ENCODE data around the gene FAM163B. TPM values are rescaled to one million over a fixed set of nuclear protein-coding genes. Genes with fewer than 3 reads are reported as not detected.

Gene FAM163B
- total RNA-seq, 1 experiment from 2014 or later: not detected

- H3K9me3 Mint-ChIP-seq (ENCODE audit: unreplicated experiment): peaks cover 16% of the 10 kb centered on the region
- H3K27me3 Mint-ChIP-seq (ENCODE audit: insufficient read depth, unreplicated experiment): peaks cover 23% of the 10 kb centered on the region
- ChIA-PET CTCF (no interaction called here), POLR2A (no interaction called here)
- BruUV-seq (replicated peaks): no TSS peak
- H3K27me3 ChIP-seq (replicated peaks; ENCODE audit: control insufficient read depth, insufficient read depth, low read length): no peaks in the 10 kb centered on the region; the same call in 1 of the 2 replicates
- no peaks in the 10 kb centered on the region for H3K4me1 Mint-ChIP-seq (ENCODE audit: low read depth, unreplicated experiment)
- no peaks in the 10 kb centered on the region for H3K36me3 Mint-ChIP-seq (ENCODE audit: insufficient read depth, unreplicated experiment)
- no peak overlapping the region for H3K4me3 Mint-ChIP-seq (ENCODE audit: unreplicated experiment)
- H3K36me3 ChIP-seq (ENCODE audit: control insufficient read depth, insufficient read depth, low read length): no peaks in the 10 kb centered on the region
- H3K9me3 ChIP-seq: peaks cover 10% of the 10 kb centered on the region
- no peak overlapping the region for H3K27ac Mint-ChIP-seq (ENCODE audit: unreplicated experiment)
- DNase-seq: no peak
- no peaks in the 10 kb centered on the region for H3K4me1 ChIP-seq
- intact Hi-C loops (cut with micrococcal nuclease; ENCODE audit: unreplicated experiment): no loop called here
- TF ChIP-seq CTCF (IDR thresholded peaks at IDR 0.05; ENCODE audit: insufficient read depth in 1 of 2, low read depth in 1 of 2, low read length in 1 of 2, severe bottlenecking in 1 of 2, unreplicated experiment in 1 of 2): no peak
- no peak overlapping the region for H3K4me3 ChIP-seq (ENCODE audit: low read depth, low read length)
Measured at GRCh38 chr9:133622555-133622954, 13.4 kb upstream of the FAM163B start.

GRCh38 chr9:133621725-133622267 is 12.6 kb upstream of the FAM163B start:
- no peak for DNase-seq
- Histone ChIP-seq H3K36me3 (ENCODE audit: control insufficient read depth, insufficient read depth, low read length) (no peaks in the 10 kb centered on the region), H3K4me3 (ENCODE audit: low read depth, low read length) (no peak overlapping the region), H3K9me3 (peaks cover 6% of the 10 kb centered on the region; the same call in 1 of the 2 replicates), H3K4me1 (no peaks in the 10 kb centered on the region), H3K27me3 (replicated peaks; ENCODE audit: control insufficient read depth, insufficient read depth, low read length) (no peaks in the 10 kb centered on the region; the same call in 1 of the 2 replicates)
- Mint-ChIP-seq H3K4me1 (ENCODE audit: low read depth, unreplicated experiment) (no peaks in the 10 kb centered on the region), H3K36me3 (ENCODE audit: insufficient read depth, unreplicated experiment) (no peaks in the 10 kb centered on the region), H3K27me3 (ENCODE audit: insufficient read depth, unreplicated experiment) (peaks cover 25% of the 10 kb centered on the region), H3K9me3 (ENCODE audit: unreplicated experiment) (peaks cover 11% of the 10 kb centered on the region), H3K27ac (ENCODE audit: unreplicated experiment) (no peak overlapping the region), H3K4me3 (ENCODE audit: unreplicated experiment) (no peak overlapping the region)
- intact Hi-C loops (cut with micrococcal nuclease; ENCODE audit: unreplicated experiment): no loop called here
- CTCF ChIA-PET: no interaction called here
- no peak for TF ChIP-seq CTCF (IDR thresholded peaks at IDR 0.05; ENCODE audit: insufficient read depth in 1 of 2, low read depth in 1 of 2, low read length in 1 of 2, severe bottlenecking in 1 of 2, unreplicated experiment in 1 of 2)
- POLR2A ChIA-PET: no interaction called here
- no TSS peak for BruUV-seq (replicated peaks)

GRCh38 chr9:133619791-133620190 is 10.6 kb upstream of the FAM163B start:
- no TSS peak for BruUV-seq (replicated peaks)
- Mint-ChIP-seq H3K9me3 (ENCODE audit: unreplicated experiment) (no peaks in the 10 kb centered on the region), H3K4me1 (ENCODE audit: low read depth, unreplicated experiment) (no peaks in the 10 kb centered on the region), H3K27me3 (ENCODE audit: insufficient read depth, unreplicated experiment) (peaks cover 25% of the 10 kb centered on the region), H3K4me3 (ENCODE audit: unreplicated experiment) (no peak overlapping the region), H3K27ac (ENCODE audit: unreplicated experiment) (no peak overlapping the region), H3K36me3 (ENCODE audit: insufficient read depth, unreplicated experiment) (no peaks in the 10 kb centered on the region)
- TF ChIP-seq CTCF (IDR thresholded peaks at IDR 0.05; ENCODE audit: insufficient read depth in 1 of 2, low read depth in 1 of 2, low read length in 1 of 2, severe bottlenecking in 1 of 2, unreplicated experiment in 1 of 2): no peak
- Histone ChIP-seq H3K27me3 (replicated peaks; ENCODE audit: control insufficient read depth, insufficient read depth, low read length) (no peaks in the 10 kb centered on the region; the same call in 1 of the 2 replicates), H3K9me3 (no peaks in the 10 kb centered on the region), H3K4me1 (no peaks in the 10 kb centered on the region), H3K4me3 (ENCODE audit: low read depth, low read length) (no peak overlapping the region), H3K36me3 (ENCODE audit: control insufficient read depth, insufficient read depth, low read length) (no peaks in the 10 kb centered on the region)
- ChIA-PET CTCF (interaction anchor here (0.6 kb wide), 1 partner anchor 76 kb away, joined by 4 read pairs; no protein-coding TSS in a partner anchor), POLR2A (no interaction called here)
- no peak for DNase-seq
- intact Hi-C loops (cut with micrococcal nuclease; ENCODE audit: unreplicated experiment): no loop called here
